ENCODE measurements around the gene NDUFB11.
"Not testable (repeated sequence)": the region's sequence is repeated elsewhere in the genome, so short reads cannot be mapped to it uniquely, and the experiment has no call there.

Gene NDUFB11

DNA sequence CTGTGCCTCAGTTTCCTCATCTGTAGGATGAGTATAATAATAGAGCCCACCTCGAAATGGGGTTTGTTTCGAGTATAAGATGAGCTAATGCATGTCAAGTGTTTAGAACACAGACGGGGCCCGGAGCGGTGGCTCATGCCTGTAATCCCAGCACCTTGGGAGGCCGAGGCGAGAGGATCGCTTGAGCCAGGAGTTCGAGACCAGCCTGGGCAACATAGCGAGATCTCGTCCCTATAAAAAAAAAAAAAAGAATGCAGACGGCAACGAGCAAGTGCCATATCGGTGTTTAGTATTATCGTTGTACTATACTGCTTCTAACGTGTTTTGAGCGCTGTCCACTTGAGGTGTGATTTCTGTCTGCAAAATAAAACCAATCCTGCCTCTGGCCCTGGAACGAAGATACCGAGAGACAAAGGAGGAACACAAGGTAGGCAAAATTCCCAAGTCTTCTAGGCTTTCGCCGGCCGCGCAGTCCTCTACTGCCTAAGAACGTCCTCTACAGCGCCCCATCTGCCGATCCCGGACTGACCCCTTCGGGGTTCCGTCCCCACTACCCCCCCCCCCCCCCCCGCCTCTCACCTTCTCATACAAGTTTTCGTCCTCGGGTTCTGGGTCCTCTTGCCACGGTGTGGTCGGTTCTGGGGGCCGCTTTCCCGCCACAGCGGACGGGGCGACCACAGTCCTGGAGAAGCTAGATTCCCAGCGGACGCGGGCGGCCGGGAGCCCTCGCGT is 442 bp downstream of the NDUFB11 start:
- Mint-ChIP-seq H3K27me3 (no peaks in the 10 kb centered on the region), H3K36me3 (ENCODE audit: low read depth) (peaks cover 40% of the 10 kb centered on the region), H3K4me1 (ENCODE audit: low read depth) (peaks cover 32% of the 10 kb centered on the region), H3K27ac (peak overlapping the region; percentile 99), H3K4me3 (peak overlapping the region; percentile 98), H3K9me3 (no peaks in the 10 kb centered on the region)

DNA sequence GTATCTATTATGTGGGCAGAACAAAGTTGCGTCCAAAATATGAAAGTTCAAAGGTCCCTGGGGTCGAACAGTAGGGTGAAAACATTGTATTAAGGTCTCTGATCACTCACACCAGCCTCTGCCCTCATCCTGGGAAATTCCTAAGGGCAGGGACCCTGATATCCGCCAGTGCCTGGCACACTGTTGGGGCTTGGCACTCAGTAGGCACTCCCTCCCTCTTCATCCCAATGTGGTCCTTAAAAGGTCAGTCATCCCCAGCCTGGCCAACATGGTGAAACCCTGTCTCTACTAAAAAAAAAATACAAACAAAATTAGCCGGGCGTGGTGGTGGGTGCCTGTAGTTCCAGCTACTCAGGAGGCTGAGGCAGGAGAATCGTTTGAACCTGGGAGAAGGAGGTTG is 6.3 kb downstream of the NDUFB11 start:
- H3K27me3 Mint-ChIP-seq, result no peaks in the 10 kb centered on the region
- H3K4me3 Mint-ChIP-seq, result no peak overlapping the region
- peaks cover 14% of the 10 kb centered on the region for H3K4me1 Mint-ChIP-seq (ENCODE audit: low read depth)
- H3K27ac Mint-ChIP-seq, result no peak overlapping the region
- H3K36me3 Mint-ChIP-seq (ENCODE audit: low read depth), result peaks cover 25% of the 10 kb centered on the region
- H3K9me3 Mint-ChIP-seq, result no peaks in the 10 kb centered on the region

DNA sequence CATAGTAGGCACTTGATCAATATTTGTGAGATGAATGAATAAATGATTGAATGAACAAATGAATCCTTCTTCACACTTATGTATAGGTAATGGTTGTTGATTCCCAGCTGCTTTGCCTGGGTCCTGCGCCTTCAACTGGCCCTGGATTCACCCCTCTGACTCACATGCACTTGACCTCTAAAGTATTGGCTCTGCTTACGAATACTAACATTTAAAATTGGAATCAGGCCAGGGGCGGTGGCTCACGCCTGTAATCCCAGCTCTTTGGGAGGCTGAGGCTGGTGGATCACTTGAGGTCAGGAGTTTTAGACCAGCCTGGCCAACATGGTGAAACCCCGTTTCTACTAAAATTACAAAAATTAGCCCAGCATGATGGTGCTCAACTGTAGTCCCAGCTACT is 8.9 kb downstream of the NDUFB11 start:
- H3K4me1 Mint-ChIP-seq (ENCODE audit: low read depth); H3K4me3 Mint-ChIP-seq; H3K9me3 Mint-ChIP-seq; H3K36me3 Mint-ChIP-seq (ENCODE audit: low read depth); H3K27ac Mint-ChIP-seq; H3K27me3 Mint-ChIP-seq: not testable (repeated sequence)

DNA sequence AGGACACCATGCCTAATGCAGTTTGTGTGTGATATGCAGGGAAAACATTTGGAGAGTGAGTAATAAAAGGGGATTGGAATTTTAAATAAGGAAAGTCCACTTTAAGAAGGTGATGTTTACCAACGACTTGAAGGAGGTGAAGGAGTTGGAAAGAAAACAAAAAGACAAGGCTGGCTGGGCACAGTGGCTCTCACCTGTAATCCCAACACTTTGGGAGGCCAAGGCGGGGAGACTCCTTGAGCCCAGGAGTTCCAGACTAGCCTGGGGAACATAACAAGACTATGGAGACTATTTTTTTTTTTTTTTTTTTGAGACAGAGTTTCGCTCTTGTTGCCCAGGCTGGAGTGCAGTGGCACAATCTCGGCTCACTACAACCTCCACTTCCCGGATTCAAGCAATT is 11.0 kb downstream of the NDUFB11 start:
- Mint-ChIP-seq H3K4me1 (ENCODE audit: low read depth) (peaks cover 7% of the 10 kb centered on the region), H3K9me3 (no peaks in the 10 kb centered on the region), H3K27ac (no peak overlapping the region)

DNA sequence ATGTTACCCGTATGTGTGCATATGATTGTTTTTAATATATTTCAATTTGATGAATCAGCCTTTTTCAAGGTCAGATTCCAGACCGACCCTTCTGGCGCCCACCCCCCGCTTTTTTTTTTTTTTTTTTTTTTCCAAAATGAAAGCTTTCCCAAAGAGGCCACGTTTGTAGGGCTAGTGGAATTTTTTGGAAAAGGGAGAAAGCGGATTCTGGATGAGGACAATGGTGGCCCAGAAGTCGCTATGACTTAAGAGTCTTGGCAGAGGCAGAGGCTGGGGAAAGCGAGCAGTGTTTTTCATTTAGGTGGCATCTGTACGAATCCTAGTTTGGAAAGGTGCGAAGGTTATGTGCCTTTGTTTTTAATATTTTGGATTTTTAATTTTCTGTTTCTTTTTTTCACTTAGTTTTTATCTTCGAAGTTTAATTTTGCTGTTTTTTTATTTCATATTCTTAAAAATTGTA is 14.6 kb downstream of the NDUFB11 start:
- Mint-ChIP-seq H3K9me3 (no peaks in the 10 kb centered on the region), H3K4me3 (peak overlapping the region; percentile 92), H3K27ac (no peak overlapping the region), H3K27me3 (no peaks in the 10 kb centered on the region), H3K4me1 (ENCODE audit: low read depth) (peaks cover 10% of the 10 kb centered on the region), H3K36me3 (ENCODE audit: low read depth) (no peaks in the 10 kb centered on the region)

More for the DNA sequence above, 11.0 kb downstream of the NDUFB11 start:
- no peaks in the 10 kb centered on the region for H3K36me3 Mint-ChIP-seq (ENCODE audit: low read depth)
- no peak overlapping the region for H3K4me3 Mint-ChIP-seq
- no peaks in the 10 kb centered on the region for H3K27me3 Mint-ChIP-seq

DNA sequence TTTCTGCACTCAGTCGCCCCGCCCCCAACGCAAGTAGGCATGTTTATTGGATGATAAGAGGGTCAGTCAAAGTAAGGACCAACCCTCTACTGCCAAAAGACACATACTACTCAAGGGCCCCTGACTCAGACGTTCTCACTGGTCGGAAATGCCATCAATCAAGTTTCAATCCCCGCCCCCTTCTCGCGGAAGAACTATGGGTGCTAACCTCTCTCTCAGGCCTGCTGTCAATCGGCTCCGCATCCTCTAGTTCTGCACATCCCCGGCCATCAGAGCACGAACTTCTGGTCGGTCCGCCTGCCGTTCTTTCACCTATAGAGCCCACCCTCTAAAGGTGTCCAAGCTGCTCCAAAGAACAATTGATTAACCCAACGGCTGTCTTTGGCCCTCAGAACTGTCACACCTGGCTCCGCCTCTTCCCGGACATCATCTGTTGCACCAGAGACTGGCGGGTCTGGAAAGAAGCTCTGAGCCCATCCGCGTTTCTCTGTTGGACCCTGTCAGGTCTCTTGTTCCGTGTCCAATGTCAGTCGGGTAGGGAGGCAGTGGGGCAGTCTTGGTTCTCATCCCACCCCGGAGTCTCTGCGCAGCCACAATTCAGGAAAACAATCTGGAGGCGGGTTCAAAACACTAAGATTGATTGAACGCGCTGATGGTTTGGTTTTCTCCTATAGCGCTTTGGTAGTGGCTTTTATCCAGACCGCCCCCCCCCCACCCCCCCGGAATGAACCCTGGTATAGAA is 15.2 kb downstream of the NDUFB11 start:
- no peaks in the 10 kb centered on the region for H3K36me3 Mint-ChIP-seq (ENCODE audit: low read depth)
- H3K9me3 Mint-ChIP-seq, result no peaks in the 10 kb centered on the region
- peaks cover 10% of the 10 kb centered on the region for H3K4me1 Mint-ChIP-seq (ENCODE audit: low read depth)
- H3K4me3 Mint-ChIP-seq, result peak overlapping the region; percentile 92
- no peaks in the 10 kb centered on the region for H3K27me3 Mint-ChIP-seq
- peak overlapping the region; percentile 93 for H3K27ac Mint-ChIP-seq

DNA sequence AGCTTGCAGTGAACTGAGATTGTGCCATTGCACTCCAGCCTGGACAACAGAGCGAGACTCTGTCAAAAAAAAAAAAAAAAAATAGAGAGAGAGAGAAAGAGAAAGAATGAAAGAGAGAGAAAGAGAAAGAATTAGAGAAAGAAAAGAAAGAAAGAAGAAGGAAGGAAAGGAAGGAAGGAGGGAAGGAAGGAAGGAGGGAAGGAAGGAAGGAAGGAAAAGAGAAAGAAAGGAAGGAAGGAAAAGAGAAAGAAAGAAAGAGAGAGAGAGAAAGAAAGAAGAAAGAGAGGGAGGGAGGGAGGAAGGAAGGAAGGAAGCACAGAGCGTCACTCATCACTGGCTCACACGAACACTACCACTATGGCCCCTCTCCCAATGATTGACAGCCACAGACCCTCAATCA is 20.0 kb downstream of the NDUFB11 start:
- not testable (repeated sequence) for H3K9me3 Mint-ChIP-seq; H3K27ac Mint-ChIP-seq; H3K36me3 Mint-ChIP-seq (ENCODE audit: low read depth); H3K4me3 Mint-ChIP-seq; H3K4me1 Mint-ChIP-seq (ENCODE audit: low read depth); H3K27me3 Mint-ChIP-seq

DNA sequence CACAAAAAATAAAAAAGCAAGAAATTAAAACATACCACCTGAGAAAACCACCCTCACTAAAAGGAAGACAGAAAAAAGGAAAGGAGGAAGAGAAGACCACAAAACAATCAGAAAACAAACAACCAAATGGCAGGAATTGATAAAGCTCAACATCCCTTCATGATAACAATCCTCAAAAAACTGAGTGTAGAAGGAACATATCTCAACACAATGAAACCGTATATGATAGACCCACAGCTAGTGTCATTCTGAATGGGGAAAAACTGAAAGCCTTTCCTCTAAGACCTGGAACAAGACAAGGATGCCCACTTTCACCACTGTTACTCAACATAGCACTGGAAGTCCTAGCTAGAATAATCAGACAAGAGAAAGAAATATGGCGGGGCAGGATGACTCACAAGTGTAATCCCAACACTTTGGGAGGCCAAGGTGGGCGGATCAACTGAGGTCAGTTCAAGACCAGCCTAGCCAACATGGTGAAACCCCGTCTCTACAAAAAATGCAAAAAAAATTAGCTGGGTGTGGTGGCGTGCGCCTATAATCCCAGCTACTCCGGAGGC is 27.9 kb downstream of the NDUFB11 start:
- not testable (repeated sequence) for H3K4me1 Mint-ChIP-seq (ENCODE audit: low read depth); H3K9me3 Mint-ChIP-seq; H3K36me3 Mint-ChIP-seq (ENCODE audit: low read depth); H3K4me3 Mint-ChIP-seq; H3K27ac Mint-ChIP-seq; H3K27me3 Mint-ChIP-seq

- no peaks in the 10 kb centered on the region for H3K9me3 Mint-ChIP-seq
- no peak overlapping the region for H3K27ac Mint-ChIP-seq
- no peak overlapping the region for H3K4me3 Mint-ChIP-seq
- no peaks in the 10 kb centered on the region for H3K27me3 Mint-ChIP-seq
- H3K36me3 Mint-ChIP-seq (ENCODE audit: low read depth), result no peaks in the 10 kb centered on the region
- no peaks in the 10 kb centered on the region for H3K4me1 Mint-ChIP-seq (ENCODE audit: low read depth)
Measured at GRCh38 chrX:47112316-47112954, 32.1 kb downstream of the NDUFB11 start.

GRCh38 chrX:47110936-47111615 is 33.4 kb downstream of the NDUFB11 start:
- not testable (repeated sequence) for H3K36me3 Mint-ChIP-seq (ENCODE audit: low read depth); H3K27ac Mint-ChIP-seq; H3K27me3 Mint-ChIP-seq; H3K4me1 Mint-ChIP-seq (ENCODE audit: low read depth); H3K9me3 Mint-ChIP-seq; H3K4me3 Mint-ChIP-seq

- H3K27me3 Mint-ChIP-seq, result no peaks in the 10 kb centered on the region
- no peaks in the 10 kb centered on the region for H3K36me3 Mint-ChIP-seq (ENCODE audit: low read depth)
- H3K4me1 Mint-ChIP-seq (ENCODE audit: low read depth), result no peaks in the 10 kb centered on the region
- no peaks in the 10 kb centered on the region for H3K9me3 Mint-ChIP-seq
- H3K27ac Mint-ChIP-seq, result no peak overlapping the region
- H3K4me3 Mint-ChIP-seq, result no peak overlapping the region
Measured at GRCh38 chrX:47101206-47101605, 43.3 kb downstream of the NDUFB11 start.

GRCh38 chrX:47098338-47099094 is 46.0 kb downstream of the NDUFB11 start:
- H3K27me3 Mint-ChIP-seq, result no peaks in the 10 kb centered on the region
- no peaks in the 10 kb centered on the region for H3K9me3 Mint-ChIP-seq
- H3K27ac Mint-ChIP-seq, result no peak overlapping the region
- H3K4me3 Mint-ChIP-seq, result no peak overlapping the region
- H3K36me3 Mint-ChIP-seq (ENCODE audit: low read depth), result no peaks in the 10 kb centered on the region
- H3K4me1 Mint-ChIP-seq (ENCODE audit: low read depth), result no peaks in the 10 kb centered on the region

DNA sequence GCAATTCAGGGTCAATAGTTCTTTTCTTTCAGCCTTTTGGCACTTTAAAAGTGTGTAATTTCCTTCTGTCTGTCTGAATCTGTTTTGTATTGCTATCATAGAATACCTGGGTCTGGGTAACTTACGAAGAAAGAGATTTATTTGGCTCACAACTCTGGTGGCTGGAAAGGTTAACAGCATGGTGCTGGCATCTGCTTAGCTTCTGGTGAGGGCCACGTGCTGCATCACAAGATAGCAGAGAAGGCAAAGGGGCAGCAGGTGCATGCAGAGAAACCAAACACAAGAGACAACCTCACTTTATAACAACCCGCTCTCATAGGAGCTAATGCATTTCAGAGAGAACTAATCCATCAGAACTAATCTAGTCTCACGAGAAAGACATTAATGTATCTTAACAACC is 47.5 kb downstream of the NDUFB11 start:
- no peaks in the 10 kb centered on the region for H3K27me3 Mint-ChIP-seq
- H3K9me3 Mint-ChIP-seq, result no peaks in the 10 kb centered on the region
- no peaks in the 10 kb centered on the region for H3K4me1 Mint-ChIP-seq (ENCODE audit: low read depth)
- H3K36me3 Mint-ChIP-seq (ENCODE audit: low read depth), result no peaks in the 10 kb centered on the region
- H3K4me3 Mint-ChIP-seq, result no peak overlapping the region
- H3K27ac Mint-ChIP-seq, result no peak overlapping the region

GRCh38 chrX:47093860-47094259 is 50.6 kb downstream of the NDUFB11 start:
- Mint-ChIP-seq H3K27ac (no peak overlapping the region), H3K9me3 (no peaks in the 10 kb centered on the region), H3K4me1 (ENCODE audit: low read depth) (peaks cover 17% of the 10 kb centered on the region), H3K36me3 (ENCODE audit: low read depth) (no peaks in the 10 kb centered on the region), H3K27me3 (no peaks in the 10 kb centered on the region), H3K4me3 (no peak overlapping the region)
